A549 treated with ZK216348 at 1 μM for 4 hours (cell line): ENCODE data around the gene CHRDL2. TPM values are rescaled to one million over a fixed set of nuclear protein-coding genes. Genes with fewer than 3 reads are reported as not detected.

Experiments
- total RNA-seq: library from RNA; stranded (reverse); fragments of 200-300 nt; extraction: Qiagen RNA extraction; gene quantifications from 5 replicates; pipeline ENCODE4 v1.2.3, GENCODE V29; 2022; ENCODE audit warnings: low read depth

Gene CHRDL2, protein sequence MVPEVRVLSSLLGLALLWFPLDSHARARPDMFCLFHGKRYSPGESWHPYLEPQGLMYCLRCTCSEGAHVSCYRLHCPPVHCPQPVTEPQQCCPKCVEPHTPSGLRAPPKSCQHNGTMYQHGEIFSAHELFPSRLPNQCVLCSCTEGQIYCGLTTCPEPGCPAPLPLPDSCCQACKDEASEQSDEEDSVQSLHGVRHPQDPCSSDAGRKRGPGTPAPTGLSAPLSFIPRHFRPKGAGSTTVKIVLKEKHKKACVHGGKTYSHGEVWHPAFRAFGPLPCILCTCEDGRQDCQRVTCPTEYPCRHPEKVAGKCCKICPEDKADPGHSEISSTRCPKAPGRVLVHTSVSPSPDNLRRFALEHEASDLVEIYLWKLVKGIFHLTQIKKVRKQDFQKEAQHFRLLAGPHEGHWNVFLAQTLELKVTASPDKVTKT
- 2.2 to 6.3 TPM (median 4.6 TPM) in 5 replicates for total RNA-seq

DNA sequence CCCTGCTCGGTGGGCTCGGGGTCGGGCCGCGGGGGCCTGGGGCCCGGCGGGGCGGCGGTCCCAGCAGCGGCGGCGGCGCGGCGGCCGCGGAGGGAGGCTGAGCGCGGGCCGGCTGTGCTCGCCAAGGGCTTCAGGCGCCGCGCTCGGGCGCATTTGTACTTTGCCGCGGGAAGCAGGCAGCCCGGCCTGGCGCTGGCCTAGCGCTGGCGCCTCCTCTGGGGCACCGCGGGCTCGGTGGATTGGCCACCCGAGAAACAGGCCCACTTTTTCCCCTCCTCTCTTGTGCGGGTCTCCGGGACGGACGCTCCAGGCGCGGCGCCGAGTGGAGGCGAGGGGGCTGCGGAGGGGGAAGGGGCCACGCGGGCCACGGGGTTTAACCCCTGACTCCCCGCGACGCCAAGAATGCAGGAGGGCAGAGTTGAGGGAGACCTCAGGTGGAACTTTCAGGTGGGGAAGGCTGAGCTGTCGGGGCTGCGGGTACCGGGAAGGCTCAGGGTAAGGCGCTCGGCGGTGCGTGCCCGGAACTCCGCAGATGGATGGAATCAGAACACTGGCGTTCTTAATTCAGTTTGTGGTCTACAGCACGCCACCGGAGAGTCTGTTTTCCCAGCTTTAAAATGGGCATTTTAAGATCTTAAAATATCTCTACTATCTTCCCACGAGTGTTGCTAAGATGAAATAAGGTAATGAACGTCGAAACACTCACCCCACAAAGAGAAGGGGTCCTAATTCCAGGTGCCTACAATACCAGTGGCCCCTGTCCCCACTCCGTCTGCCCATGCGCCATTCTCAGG is at the start of gene CHRDL2:
Gene CHRDL2, minus strand, starts transcription at position 126 of the 794 bp plus-strand sequence. CDS start 538 bp downstream, outside the sequence.

DNA sequence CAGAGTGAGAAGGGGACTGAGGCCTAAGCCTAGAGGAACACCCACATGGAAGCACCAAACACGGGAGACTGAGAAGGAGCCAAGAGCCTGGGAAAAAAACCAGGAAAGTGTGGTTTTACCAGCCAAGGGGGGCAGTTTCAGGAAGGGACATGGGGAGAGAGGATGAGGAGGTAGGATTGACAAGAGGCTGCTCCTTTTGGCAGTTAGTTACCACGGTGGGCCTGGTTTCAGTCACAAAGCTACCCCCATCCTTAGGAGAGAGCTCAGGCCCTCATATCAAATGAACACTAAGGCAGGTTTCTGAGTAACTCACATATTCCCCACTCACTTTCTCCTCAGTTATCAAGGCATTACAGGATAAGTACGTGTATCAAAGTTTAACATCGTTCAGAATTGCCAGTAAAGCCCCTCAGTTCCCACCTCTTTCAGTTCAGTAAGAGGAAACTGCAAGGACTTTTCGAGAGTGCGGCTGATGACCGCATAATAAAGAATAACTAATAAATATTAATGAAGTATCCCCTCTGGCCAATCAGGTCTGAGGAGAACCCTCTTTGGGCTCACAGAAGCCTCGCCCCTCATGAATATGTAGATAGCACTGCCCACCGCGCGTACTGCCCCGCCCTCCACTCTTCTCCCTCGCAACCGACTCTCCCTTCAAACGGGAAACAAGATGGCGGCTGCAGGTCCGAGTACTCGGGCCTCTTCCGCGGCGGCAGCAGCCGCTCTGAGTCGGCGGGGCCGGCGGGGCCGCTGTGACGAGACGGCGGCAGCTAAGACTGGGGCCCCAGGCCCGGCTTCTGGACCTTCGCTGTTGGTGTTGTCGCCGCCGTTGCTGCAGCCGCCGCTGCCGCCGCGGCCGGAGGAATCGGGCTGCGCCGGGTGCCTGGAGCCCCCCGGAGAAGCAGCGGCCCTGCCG is 17.2 kb upstream of the CHRDL2 start, which contains the start of gene RNF169:
Gene RNF169, plus strand, starts transcription at position 639 of the 916 bp plus-strand sequence. Its CDS starts 32 bp downstream, at position 671.

Other genes with a start within 250 kb of the CHRDL2 start
- 1.2 to 3.2 TPM (median 3.0 TPM) in 5 replicates for gene LIPT2, start 237.7 kb downstream of the CHRDL2 start, total RNA-seq
- 13.3 to 23.1 TPM (median 18.2 TPM) in 5 replicates for gene POLD3, start 138.8 kb downstream of the CHRDL2 start, total RNA-seq
- 3.7 to 6.0 TPM (median 5.3 TPM) in 5 replicates for gene RNF169, start 17.4 kb upstream of the CHRDL2 start, total RNA-seq
- 3.7 to 6.8 TPM (median 6.1 TPM) in 5 replicates for gene XRRA1, start 217.7 kb upstream of the CHRDL2 start, total RNA-seq
- 216 to 269 TPM (median 229 TPM) in 5 replicates for gene SPCS2, start 217.8 kb upstream of the CHRDL2 start, total RNA-seq